Vagina (tissue), 2 donors: ENCODE data around the gene APOL3. TPM values are rescaled to one million over a fixed set of nuclear protein-coding genes. Genes with fewer than 3 reads are reported as not detected.
"Not testable (repeated sequence)": the region's sequence is repeated elsewhere in the genome, so short reads cannot be mapped to it uniquely, and the experiment has no call there.

Experiments used
- DNase-seq, 2 donors: peaks; one replicate each; pipeline ENCODE4 v3.0.0-alpha.2; 2017; ENCODE audit errors: extremely low spot score in 2 of 2
- H3K27ac ChIP-seq: fragments of 200-600 bp; sonication (generic); one replicate; pipeline ENCODE4 v1.5.1; 2019
- H3K27me3 ChIP-seq: fragments of 200-600 bp; sonication (generic); one replicate; pipeline ENCODE4 v1.5.1; 2019
- H3K36me3 ChIP-seq, 2 donors: fragments of 200-600 bp; sonication (generic); one replicate each; pipeline ENCODE4 v1.5.1; 2017 to 2019
- H3K4me1 ChIP-seq: fragments of 200-600 bp; sonication (generic); one replicate; pipeline ENCODE4 v1.5.1; 2019
- H3K4me3 ChIP-seq, 2 donors: fragments of 200-600 bp; sonication (generic); 1 replicate in 1 of 2; 2 replicates in 1 of 2; pipeline ENCODE4 v1.5.1; 2016 to 2019
- H3K9me3 ChIP-seq: fragments of 200-600 bp; sonication (generic); one replicate; pipeline ENCODE4 v1.5.1; 2019
- CTCF ChIP-seq, 3 experiments: fragments of 450-650 bp in 2 of 3; fragments of 200-600 bp in 1 of 3; sonication (generic) in 1 of 3; IDR thresholded peaks; one replicate each; pipeline ENCODE4 v1.5.1; 2017 to 2019; ENCODE audit warnings: antibody characterized with exemption in 3 of 3, mild to moderate bottlenecking in 2 of 3, moderate library complexity in 2 of 3
- POLR2A ChIP-seq, 2 donors: fragments of 450-650 bp; IDR thresholded peaks; one replicate each; pipeline ENCODE4 v1.6.1; 2017; ENCODE audit warnings: antibody characterized with exemption in 2 of 2, mild to moderate bottlenecking in 2 of 2, moderate library complexity in 2 of 2
- POLR2AphosphoS5 ChIP-seq, 2 donors: sonication (generic); formaldehyde crosslinking; IDR thresholded peaks; one replicate each; pipeline ENCODE4 v1.9.0; 2017; ENCODE audit warnings: antibody characterized with exemption in 2 of 2, mild to moderate bottlenecking in 2 of 2, low read depth in 1 of 2; ENCODE audit not compliant: insufficient read depth in 1 of 2
- intact Hi-C: fragments of 100-400 bp; cut with DNase I; formaldehyde crosslinking; loops from one replicate; pipeline ENCODE4 v1.15.1; 2023
- total RNA-seq: library from RNA; depleted of rRNA; stranded (reverse); fragments of >200 nt; gene quantifications from one replicate; pipeline ENCODE4 v1.2.3, GENCODE V29; 2016

APOL3 gene
- total RNA-seq, 1 donor from 2014 or later: 48.9 TPM

GRCh38 chr22:36100134-36100824, 60.3 kb downstream of the APOL3 start:
- Histone ChIP-seq H3K4me1 (no peaks in the 10 kb centered on the region), H3K9me3 (no peaks in the 10 kb centered on the region), H3K4me3 (no peak overlapping the region), H3K27ac (no peak overlapping the region), H3K27me3 (no peaks in the 10 kb centered on the region), H3K36me3 (no peaks in the 10 kb centered on the region)
- DNase-seq: no peak
- intact Hi-C loops: no loop called here
- TF ChIP-seq CTCF (IDR thresholded peaks at IDR 0.05) (no peak), POLR2AphosphoS5 (IDR thresholded peaks at IDR 0.05; ENCODE audit: insufficient read depth in 1 of 2, low read depth in 1 of 2) (no peak), POLR2A (IDR thresholded peaks at IDR 0.05) (no peak)

DNA sequence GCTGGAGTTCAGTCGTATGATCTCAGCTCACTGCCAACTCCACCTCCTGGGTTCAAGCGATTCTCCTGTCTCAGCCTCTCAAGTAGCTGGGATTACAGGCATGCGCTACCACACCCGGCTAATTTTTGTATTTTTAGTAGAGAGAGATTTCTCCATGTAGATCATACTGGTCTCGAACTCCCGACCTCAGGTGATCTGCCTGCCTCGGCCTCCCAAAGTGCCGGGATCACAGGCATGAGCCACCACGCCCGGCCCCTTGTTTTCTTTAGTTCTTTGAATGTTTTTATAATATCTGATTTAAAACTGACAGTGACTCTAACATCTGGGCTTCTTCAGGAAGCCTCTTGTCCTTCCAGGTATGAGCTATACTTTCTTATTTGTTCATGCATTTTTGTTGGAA, 61.0 kb downstream of the APOL3 start:
- not testable (repeated sequence) for DNase-seq, H3K9me3 ChIP-seq, H3K4me3 ChIP-seq

DNA sequence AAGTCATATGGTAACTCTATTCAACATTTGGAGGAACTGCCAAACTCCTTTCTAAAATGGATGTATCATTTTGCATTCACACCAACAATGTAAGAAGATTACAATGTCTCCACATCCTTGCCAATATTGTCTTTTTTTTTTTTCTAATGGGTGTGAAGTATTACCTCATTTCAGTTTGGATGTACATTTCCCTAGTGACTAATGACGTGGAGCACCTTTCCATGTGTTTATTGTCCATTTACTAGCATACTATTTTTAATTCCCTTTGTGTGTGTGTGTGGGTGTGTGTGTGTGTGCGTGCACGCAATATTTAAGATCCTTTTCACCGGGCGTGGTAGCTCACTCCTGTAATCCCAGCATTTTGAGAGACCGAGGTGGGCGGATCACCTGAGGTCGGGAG, 62.7 kb downstream of the APOL3 start:
- intact Hi-C loops: no loop called here
- Histone ChIP-seq H3K9me3 (no peaks in the 10 kb centered on the region), H3K27ac (no peak overlapping the region), H3K4me3 (no peak overlapping the region), H3K27me3 (no peaks in the 10 kb centered on the region), H3K4me1 (no peaks in the 10 kb centered on the region), H3K36me3 (no peaks in the 10 kb centered on the region)
- DNase-seq: no peak
- no peak for TF ChIP-seq POLR2A (IDR thresholded peaks at IDR 0.05)
- TF ChIP-seq CTCF (IDR thresholded peaks at IDR 0.05): no peak
- TF ChIP-seq POLR2AphosphoS5 (IDR thresholded peaks at IDR 0.05; ENCODE audit: insufficient read depth in 1 of 2, low read depth in 1 of 2): no peak

More for the DNA sequence above, 61.0 kb downstream of the APOL3 start:
- intact Hi-C loops, H3K4me1 ChIP-seq, H3K27ac ChIP-seq, H3K36me3 ChIP-seq, H3K27me3 ChIP-seq: not testable (repeated sequence)

DNA sequence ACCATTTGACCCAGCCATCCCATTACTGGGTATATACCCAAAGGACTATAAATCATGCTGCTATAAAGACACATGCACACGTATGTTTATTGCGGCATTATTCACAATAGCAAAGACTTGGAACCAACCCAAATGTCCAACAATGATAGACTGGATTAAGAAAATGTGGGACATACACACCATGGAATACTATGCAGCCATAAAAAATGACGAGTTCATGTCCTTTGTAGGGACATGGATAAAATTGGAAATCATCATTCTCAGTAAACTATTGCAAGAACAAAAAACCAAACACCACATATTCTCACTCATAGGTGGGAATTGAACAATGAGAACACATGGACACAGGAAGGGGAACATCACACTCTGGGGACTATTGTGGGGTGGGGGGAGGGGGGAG, 69.8 kb downstream of the APOL3 start:
- H3K36me3 ChIP-seq, DNase-seq, H3K4me3 ChIP-seq, H3K27ac ChIP-seq, H3K27me3 ChIP-seq, H3K4me1 ChIP-seq, H3K9me3 ChIP-seq, intact Hi-C loops: not testable (repeated sequence)

Other genes starting within 250 kb of the APOL3 start
- gene RBFOX2, start 131.9 kb downstream of the APOL3 start, total RNA-seq: 70.0 TPM
- gene APOL4, start 41.1 kb upstream of the APOL3 start, total RNA-seq: 4.2 TPM
- 63.8 TPM for gene APOL2, start 78.8 kb upstream of the APOL3 start, total RNA-seq
- 28.5 TPM for gene APOL1, start 92.4 kb upstream of the APOL3 start, total RNA-seq
- gene MYH9, start 227.2 kb upstream of the APOL3 start, total RNA-seq: 333 TPM